HFFc6 (cell line): ENCODE results near the gene NFU1. TPM values are rescaled to one million over a fixed set of nuclear protein-coding genes. Genes with fewer than 3 reads are reported as not detected.

Experiments
- DNase-seq: peaks from one replicate; pipeline ENCODE4 v3.0.0-alpha.2; 2018
- H3K27ac Mint-ChIP-seq: 2 replicates; pipeline ENCODE4 v1.8.0; 2020; ENCODE audit warnings: mild to moderate bottlenecking, mixed read lengths
- H3K27me3 Mint-ChIP-seq: 2 replicates; pipeline ENCODE4 v1.8.0; 2021; ENCODE audit warnings: mild to moderate bottlenecking, moderate library complexity, mixed read lengths; ENCODE audit not compliant: insufficient read depth
- H3K36me3 Mint-ChIP-seq: 2 replicates; pipeline ENCODE4 v1.8.0; 2021; ENCODE audit warnings: low read depth, mixed read lengths
- H3K4me1 Mint-ChIP-seq: 2 replicates; pipeline ENCODE4 v1.8.0; 2020; ENCODE audit warnings: low read depth, mixed read lengths
- H3K4me3 Mint-ChIP-seq: 2 replicates; pipeline ENCODE4 v1.8.0; 2020; ENCODE audit warnings: mild to moderate bottlenecking, moderate library complexity, mixed read lengths
- H3K9me3 Mint-ChIP-seq: 2 replicates; pipeline ENCODE4 v1.8.0; 2020; ENCODE audit warnings: mild to moderate bottlenecking, mixed read lengths
- CTCF ChIP-seq: fragments of 200-600 bp; sonication (generic); IDR thresholded peaks from 2 replicates; pipeline ENCODE4 v1.5.0; 2021; ENCODE audit warnings: antibody characterized with exemption, mild to moderate bottlenecking
- total RNA-seq, 6 experiments: library from RNA; stranded (reverse); fragmentation: NEBNext Ultra II Directional; extraction: Animal tissue kit (Norgen Biotek cat#: 25700); gene quantifications; 2 replicates in 1 of 6; 3 replicates in 5 of 6; pipeline ENCODE4 v1.2.3, GENCODE V29; 2021

NFU1 gene
- total RNA-seq, 6 experiments from 2014 or later, result 60.8 to 76.4 (median 71.6) TPM

GRCh38 chr2:69400121-69400520 is 37.1 kb downstream of the NFU1 start:
- no peak for TF ChIP-seq CTCF
- H3K36me3 Mint-ChIP-seq, result peaks cover 29% of the 10 kb centered on the region
- no peaks in the 10 kb centered on the region for H3K27me3 Mint-ChIP-seq
- no peak for DNase-seq
- H3K4me3 Mint-ChIP-seq, result no peak overlapping the region
- no peaks in the 10 kb centered on the region for H3K9me3 Mint-ChIP-seq
- no peaks in the 10 kb centered on the region for H3K4me1 Mint-ChIP-seq
- no peak overlapping the region for H3K27ac Mint-ChIP-seq

GRCh38 chr2:69397234-69397633 is 40.0 kb downstream of the NFU1 start:
- no peak for TF ChIP-seq CTCF
- Mint-ChIP-seq H3K9me3 (no peaks in the 10 kb centered on the region), H3K27me3 (no peaks in the 10 kb centered on the region; the same call in 1 of the 2 replicates), H3K27ac (no peak overlapping the region), H3K36me3 (peaks cover 32% of the 10 kb centered on the region), H3K4me1 (no peaks in the 10 kb centered on the region), H3K4me3 (no peak overlapping the region)
- DNase-seq, result no peak

- Mint-ChIP-seq H3K9me3 (no peaks in the 10 kb centered on the region), H3K36me3 (peaks cover 30% of the 10 kb centered on the region), H3K27me3 (no peaks in the 10 kb centered on the region; the same call in 1 of the 2 replicates), H3K4me1 (no peaks in the 10 kb centered on the region), H3K27ac (no peak overlapping the region), H3K4me3 (no peak overlapping the region)
- no peak for TF ChIP-seq CTCF
- DNase-seq, result no peak
Observed at GRCh38 chr2:69395866-69396265, 41.4 kb downstream of the NFU1 start.

- Mint-ChIP-seq H3K4me3 (no peak overlapping the region), H3K27ac (no peak overlapping the region), H3K27me3 (no peaks in the 10 kb centered on the region; the same call in 1 of the 2 replicates), H3K9me3 (no peaks in the 10 kb centered on the region), H3K4me1 (no peaks in the 10 kb centered on the region), H3K36me3 (peaks cover 19% of the 10 kb centered on the region)
- no peak for TF ChIP-seq CTCF
- DNase-seq, result no peak
Observed at GRCh38 chr2:69393963-69394362, 43.3 kb downstream of the NFU1 start.

- H3K27me3 Mint-ChIP-seq, result no peaks in the 10 kb centered on the region; the same call in 1 of the 2 replicates
- peaks cover 20% of the 10 kb centered on the region for H3K4me1 Mint-ChIP-seq
- no peak for TF ChIP-seq CTCF
- no peak overlapping the region for H3K4me3 Mint-ChIP-seq
- no peak overlapping the region for H3K27ac Mint-ChIP-seq
- peaks cover 27% of the 10 kb centered on the region for H3K36me3 Mint-ChIP-seq
- no peak for DNase-seq
- no peaks in the 10 kb centered on the region for H3K9me3 Mint-ChIP-seq
Observed at GRCh38 chr2:69390471-69390870, 46.8 kb downstream of the NFU1 start.

GRCh38 chr2:69390001-69390400 is 47.2 kb downstream of the NFU1 start:
- TF ChIP-seq CTCF, result no peak
- DNase-seq, result no peak

More at GRCh38 chr2:69390001-69390400, 47.2 kb downstream of the NFU1 start:
- no peaks in the 10 kb centered on the region; the same call in 1 of the 2 replicates for H3K27me3 Mint-ChIP-seq
- H3K36me3 Mint-ChIP-seq, result peaks cover 26% of the 10 kb centered on the region
- peaks cover 23% of the 10 kb centered on the region for H3K4me1 Mint-ChIP-seq
- no peaks in the 10 kb centered on the region for H3K9me3 Mint-ChIP-seq
- no peak overlapping the region for H3K27ac Mint-ChIP-seq
- no peak overlapping the region for H3K4me3 Mint-ChIP-seq
